HG03280 (cell line): Measurements from ENCODE around the gene CERS6.
A peak's percentile ranks its signal among the peaks of the same experiment; 100 is the strongest.

ENCODE experiments used
- ATAC-seq: cut with Tn5 transposase; IDR thresholded peaks from one replicate; pipeline ENCODE4 v1.9.1; 2021; ENCODE audit warnings: mild to moderate bottlenecking, moderate library complexity; ENCODE audit not compliant: unreplicated experiment

The CERS6 gene

DNA sequence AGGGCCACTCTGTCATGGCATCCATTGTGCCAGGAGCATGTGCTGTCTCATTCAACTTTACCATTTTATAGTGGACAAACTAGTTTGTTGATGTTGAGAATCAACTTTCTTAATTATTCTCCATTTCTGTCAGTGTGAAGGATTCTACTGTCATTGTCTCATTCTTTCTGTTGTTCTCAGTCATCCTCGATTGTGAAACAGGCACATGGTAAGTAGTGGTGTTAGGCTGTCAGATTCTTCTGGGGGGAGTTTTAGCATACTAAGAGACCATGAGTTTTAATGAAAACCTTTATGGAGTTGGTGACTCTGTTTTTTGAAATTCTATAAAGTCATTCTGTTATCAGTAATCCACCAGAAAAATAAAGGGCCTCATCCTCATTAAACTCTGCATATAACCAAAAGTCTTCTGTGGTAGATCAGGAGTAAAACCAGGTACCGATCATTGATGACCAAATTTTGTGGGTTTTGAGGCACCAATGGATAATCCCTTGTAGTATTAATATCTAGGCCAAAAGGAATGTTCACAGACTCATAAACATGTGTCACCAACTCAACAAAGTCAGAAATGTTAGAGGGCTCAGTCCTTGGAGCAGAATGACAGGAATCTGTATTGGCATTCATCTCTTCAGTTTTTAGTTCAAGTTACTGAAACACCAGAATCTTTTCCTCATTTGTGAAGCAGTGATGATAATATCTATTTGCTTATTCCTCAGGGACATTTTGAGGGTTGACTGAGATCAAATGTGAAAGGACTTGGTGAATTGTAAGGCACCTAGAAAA, 73.2 kb downstream of the CERS6 start:
- no peak for ATAC-seq

DNA sequence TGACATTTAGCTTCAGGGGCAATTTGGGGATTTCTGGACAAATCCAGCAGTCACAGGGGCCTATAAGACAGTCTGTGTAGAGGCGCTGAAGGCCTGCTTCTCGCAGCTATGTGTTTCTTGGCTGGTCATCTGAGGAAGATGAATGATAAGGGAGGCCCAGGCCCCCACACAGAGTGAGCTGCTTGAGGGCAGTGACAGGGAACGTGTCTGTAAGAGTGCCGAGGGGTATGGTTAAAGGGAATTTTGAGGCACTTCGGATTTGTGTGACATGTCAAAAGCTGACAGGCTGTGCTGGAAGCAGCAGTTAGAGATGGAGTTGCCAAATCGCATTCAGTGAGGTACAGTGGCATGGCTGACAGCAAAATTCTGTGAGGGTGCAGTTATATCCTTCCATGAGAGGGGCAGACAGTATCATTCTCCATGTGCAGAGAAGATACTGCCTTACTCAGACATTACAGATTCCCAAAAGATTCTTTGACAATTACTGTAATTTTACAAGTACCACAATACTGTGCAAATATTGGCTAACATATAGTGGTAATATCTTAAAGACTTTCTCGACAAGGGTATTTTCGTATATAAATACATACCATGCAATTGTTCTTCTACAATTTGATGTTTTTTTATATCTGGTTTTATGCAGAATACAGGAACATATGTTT, 74.0 kb downstream of the CERS6 start:
- no peak for ATAC-seq

DNA sequence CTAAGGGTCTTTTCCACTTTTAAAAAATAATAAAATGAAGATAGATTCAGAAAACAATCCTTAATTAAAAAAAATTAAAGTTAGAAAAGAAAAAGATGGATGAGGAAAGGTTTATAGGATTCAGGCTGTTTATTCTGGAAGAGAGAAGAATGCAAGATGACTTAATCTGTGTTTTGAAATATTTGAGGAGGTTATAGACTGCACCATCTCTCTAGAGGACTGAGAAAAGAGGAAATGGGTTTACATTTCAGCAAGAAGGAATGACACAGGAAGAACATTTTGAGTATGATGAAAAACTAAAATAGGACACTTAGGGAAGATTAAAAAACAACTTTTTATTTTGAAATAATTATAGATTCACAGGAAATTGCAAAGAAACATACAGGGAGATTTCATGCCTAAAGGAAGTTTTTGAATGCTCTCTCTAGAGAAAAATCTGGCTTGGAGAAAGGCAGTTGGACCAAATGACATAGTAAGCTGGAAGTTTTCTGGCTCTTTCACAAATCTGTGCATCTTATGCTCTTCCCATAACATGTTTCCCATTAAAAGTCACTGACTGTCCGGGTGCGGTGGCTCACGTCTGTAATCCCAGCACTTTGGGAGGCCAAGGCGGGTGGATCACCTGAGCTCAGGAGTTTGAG, 75.0 kb downstream of the CERS6 start:
- ATAC-seq = no peak

DNA sequence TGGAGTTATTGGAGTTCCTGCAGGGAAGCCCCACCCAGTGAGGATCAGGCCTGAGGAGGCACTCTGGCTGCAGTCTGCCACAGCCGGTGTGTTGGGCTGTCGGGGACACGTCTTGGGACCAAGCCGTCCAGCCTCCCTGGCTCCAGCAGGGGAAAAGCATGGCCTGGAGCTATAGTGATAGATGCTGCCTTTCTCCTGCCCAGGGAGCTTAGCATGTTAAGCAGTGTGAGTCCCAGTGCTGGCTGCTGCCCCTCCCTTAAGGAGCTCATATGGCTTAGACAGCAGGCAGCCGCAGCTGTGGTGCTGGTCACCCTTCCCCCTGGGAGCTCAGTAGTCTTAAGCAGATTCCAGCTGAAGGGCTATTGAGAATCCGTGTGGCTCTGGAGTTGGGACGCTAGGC, 78.9 kb downstream of the CERS6 start:
- ATAC-seq = no peak

DNA sequence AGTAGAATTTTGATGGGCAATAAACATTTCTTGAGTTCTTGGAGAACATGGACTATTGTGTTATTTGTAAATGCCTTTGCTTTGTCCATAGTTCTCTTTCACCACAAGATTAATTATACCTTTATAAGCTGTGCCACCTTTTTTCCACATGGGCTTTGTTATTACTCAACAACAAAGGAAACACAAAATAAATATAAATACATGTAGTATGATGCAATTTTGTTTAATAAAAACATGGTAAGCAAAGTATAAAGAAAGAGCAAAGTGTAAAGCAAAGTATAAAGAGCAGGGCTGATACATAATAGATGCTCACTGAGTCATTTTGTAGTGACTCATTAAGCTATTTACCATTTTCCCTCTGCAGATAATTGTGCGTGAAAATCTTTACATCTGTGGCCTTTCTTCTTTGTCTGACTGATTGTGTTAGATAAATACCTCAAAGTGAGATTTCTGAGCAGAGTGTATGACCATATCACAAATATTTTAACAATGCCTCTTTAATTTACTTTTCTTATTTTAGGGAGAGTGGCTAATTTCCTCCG, 80.9 kb downstream of the CERS6 start:
- no peak for ATAC-seq

DNA sequence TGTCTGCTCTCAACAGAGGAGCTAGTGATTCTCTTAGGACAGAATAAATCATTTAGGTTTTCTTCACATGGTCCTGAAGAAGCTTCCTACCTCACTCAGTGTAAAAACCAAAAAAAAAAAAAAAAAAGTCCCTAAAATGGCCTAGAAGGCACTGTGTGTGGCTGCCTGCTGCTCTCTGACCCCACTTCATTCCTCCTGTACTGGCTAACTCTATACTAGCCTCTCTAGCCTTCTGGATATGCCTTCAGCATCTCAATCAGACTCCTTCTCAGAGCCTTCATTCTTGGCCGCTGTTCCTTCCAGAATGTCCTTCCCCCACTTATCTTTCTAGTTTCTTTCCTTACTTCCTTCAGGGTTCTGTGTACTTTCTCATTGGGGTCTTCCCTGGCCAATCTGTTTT, 82.1 kb downstream of the CERS6 start:
- ATAC-seq = no peak

DNA sequence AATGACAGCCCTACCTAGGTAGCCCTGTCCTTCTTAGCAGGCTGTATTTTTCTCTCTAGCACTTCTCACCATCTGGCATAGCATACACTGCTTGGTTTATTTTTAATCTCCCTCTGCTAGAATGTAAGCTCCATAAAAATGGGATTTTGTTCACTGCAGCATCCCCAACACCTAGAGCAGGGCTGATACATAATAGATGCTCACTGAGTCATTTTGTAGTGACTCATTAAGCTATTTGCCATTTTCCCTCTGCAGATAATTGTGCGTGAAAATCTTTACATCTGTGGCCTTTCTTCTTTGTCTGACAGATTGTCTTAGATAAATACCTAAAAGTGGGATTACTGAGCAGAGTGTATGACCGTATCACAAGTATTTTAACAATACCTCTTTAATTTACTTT, 82.5 kb downstream of the CERS6 start:
- no peak for ATAC-seq

DNA sequence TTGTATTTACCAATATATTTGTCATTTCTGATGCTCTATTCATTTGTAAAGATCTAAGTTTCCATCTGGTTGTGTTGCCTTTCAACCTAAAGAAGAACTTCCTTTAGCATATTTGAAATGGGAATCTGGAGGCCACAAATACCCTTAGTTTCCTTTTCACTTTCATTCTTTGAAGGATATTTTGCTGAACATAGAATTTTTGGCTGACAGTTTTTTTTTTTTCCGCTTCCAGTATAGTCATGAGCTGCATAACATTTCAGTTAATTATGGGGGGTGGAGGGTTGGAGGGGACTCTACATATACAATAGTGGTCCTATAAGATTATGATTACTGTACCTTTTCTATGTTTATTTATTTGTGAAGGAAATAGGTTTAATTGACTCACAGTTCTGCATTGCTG, 83.9 kb downstream of the CERS6 start:
- ATAC-seq = no peak

DNA sequence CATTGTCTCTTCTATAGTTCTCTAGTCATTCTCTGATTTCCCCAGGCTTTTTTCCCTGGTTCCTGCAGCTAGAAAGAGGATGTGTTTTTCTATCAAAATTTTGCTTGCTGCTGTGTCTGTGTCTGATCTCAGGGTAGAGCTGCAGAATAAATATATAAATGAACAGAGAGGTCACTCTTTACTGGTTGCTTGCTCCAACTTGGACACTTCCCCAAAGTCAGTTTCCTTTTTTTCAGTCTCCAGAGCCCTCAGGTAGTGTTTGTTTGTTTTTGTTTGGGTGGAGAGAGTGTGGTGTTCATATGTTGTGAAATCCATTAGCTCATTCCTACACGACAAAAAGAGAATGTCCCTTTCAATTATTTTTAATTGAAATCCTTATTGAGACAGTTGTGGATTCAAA, 85.8 kb downstream of the CERS6 start:
- ATAC-seq = no peak

DNA sequence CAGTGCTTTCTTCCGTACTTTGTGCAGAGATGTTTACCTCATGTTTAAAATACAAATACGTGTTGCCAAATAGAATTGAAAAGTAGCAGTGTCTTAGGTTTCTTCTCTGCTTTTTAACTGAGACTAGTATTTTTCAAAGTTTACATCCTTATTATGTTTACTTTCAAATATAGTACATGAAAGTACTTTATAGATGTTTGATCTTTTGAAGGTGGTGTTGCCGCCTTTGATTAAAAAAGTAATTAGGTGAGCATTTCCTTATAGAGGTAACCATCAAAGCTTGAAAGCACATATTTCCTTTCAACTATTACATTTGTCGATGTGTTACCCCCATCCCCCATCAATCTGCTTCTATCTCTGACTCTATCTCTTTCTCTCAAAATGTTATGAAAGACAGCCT, 87.0 kb downstream of the CERS6 start:
- no peak for ATAC-seq

DNA sequence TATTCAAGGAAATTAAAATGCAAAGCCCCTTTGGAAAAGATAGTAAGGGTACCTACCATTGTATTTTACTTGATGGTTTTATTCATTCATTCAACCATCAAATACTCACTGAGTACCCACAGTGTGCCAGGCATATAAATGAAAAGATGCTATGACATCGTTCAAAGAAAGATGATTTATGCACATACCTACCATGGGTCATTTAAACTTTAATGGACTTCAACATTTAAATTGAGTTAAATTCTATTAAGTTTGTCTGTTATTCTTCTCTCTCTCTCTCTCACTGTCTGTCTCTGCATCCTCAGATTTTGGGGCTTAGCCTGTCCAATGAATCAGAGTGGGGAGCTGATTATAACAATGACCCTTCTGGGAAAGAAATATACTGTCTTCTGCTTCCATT, 87.9 kb downstream of the CERS6 start:
- ATAC-seq = no peak

DNA sequence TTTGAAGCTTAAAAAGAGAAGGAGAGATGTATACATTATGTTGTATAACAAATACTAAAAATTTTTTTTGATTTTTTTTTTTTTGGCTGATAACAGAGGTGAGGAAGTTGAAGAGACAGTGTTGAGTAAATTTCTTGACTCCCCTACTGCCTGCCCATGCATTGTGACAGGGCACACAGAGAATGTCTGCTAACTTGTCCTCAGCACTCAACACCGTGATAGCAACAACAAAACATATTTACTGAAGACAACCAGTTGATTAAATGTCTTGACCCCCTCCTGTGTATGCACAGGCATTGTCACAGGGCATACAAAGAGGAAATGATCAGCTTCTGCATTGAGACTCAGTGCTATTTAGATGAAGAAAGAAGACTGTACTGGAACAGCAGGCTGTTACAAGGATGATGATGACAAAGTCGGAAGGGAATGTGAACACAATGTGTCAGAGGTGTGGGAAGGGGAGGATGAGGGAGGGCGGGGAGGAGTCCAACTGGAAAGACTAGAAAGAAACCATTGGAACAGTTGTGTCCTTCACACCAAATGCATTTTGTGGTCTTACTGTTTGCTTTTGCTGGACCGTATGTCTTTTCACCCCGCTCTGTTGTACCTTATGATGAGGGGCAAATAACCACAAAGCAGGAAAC, 89.5 kb downstream of the CERS6 start:
- no peak for ATAC-seq

DNA sequence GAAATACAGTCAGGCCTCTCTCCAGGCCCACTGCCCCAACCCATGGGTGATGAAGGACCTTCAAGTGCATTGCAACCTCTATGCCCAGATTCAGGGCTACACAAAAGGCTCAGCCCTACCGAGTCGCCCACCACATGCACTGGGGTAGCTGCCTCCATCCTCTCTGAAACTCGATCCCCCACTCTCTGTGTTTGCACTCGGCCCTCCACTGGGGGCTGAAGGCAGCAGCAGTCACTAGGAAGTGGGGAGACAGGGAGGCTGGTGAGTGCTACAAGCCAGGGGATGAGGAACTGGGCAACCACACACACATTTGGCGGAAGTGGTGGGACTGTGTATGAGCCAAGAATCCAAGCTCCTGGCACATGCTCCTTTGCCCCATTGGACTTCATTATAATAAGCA, 94.6 kb downstream of the CERS6 start:
- ATAC-seq = no peak

DNA sequence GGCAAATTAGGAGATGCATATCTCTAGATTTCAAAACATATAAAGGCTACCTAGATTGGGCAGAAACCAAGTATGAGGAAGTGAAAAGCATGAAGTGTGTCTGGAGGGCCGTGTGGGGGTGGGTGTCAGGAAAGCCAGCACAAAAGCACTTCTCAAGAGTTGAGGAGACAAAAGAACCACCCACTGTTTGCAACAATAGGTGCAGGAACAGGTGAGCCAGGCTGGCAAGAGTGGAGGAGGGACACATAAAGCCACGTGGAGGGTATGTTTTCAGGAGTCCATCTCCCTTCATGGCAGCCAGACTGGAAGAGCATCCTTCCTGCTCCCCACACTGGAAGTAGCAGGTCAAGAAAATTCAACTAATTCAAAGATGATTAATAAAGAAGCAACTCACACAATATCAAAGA, 96.4 kb downstream of the CERS6 start:
- ATAC-seq = peak; percentile 99

DNA sequence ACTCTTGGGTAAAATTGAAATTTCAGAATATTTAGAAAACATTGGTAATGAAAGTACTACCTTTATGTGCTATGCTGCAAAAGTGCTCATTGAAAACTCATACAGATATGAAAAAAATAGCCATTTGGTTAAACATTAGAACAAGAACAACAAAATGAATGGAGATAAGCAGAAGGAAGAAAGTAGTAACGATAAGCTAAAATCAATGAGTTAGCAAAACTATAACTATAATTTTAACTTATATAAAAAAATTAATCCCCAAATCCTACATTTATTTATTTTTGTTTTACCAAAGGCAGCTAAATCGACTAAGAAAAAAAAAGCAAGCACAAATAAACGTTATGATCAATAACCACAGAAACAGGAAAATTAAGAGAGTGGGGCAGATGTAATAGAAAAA, 99.2 kb downstream of the CERS6 start:
- no peak for ATAC-seq

DNA sequence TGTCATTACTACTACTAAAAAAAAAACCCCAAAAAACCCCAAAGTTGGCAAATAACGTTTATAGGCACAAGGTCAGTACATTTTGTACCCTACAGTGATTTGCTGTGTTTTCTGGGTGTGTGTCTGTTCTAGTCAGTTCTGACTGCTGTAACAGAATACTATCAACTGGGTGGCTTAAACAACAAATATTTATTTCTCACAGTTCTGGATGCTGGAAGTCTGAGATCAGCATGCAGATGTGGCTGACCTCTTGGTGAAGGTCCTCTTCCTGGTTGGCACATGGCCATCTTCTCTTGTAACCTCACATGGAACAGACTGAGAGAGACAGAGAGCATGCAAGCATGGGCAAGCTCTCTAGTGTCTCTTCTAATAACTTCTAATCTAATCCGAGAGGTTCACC, 103.1 kb downstream of the CERS6 start:
- no peak for ATAC-seq

DNA sequence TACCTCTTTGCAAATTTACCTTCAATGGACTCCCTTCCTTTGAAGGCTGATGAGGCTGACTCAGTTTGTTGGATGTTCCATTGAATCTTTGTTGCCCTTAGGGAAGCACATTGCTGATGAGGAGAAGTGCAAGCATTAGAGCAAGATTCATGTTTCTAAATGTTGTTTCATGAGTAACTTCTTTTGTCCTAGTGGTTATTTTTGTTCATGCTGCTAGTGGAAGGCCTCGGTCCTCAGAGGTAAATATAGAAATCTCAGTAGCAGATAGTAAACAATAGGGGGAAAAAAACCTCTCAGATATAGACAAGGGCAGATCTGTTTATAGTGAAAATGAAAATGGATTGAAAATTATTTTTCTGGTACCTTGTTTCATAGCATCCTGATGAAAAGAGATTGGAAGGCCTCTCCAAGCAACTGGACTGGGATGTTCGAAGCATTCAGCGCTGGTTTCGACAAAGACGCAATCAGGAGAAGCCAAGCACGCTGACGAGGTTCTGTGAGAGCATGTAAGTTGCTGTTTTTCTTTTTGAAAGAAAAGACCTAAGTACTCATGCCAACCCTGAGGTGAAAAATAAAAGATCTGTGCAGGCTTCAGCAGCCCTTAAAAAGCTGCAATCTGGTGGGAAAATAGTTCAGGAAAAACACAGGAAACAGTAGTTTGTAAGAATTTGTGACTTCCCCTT, 104.9 kb downstream of the CERS6 start:
- peak; percentile 58 for ATAC-seq

DNA sequence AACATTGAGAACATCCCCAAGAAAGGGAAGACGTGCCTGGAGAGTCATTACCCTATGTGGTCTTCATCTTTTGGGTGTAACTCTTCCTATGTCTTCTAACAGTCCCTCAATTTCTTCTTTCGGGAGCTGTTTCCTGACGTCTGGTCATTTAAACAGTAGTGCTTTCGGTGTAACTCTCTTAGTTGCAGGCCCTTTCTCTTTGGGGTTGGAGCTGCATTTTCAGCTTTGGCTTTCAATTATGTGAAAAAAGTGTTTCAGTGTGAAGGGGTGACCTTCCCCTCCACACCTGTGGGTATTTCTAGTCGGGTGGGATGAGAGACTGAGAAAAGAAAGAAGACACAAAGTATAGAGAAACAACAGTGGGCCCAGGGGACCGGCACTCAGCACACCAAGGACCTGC, 105.9 kb downstream of the CERS6 start:
- no peak for ATAC-seq

DNA sequence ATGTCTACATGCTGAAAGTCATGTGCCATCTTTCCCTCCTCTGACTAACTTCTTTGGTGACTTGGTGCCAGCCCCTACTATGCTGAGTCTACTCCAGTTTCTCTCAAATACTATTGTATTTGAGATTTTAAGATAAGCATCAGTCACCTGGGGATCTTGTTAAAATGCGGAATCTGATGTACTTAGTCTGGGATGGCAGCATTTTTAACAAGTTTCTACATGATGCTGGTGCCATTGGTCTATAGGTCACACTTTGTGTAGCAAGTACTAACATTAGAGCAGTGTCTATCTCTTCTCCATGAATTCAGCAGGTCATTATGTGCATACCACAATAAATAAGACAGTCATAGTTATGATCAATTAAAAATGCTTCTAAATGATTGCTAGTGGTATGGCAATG, 106.9 kb downstream of the CERS6 start:
- no peak for ATAC-seq

DNA sequence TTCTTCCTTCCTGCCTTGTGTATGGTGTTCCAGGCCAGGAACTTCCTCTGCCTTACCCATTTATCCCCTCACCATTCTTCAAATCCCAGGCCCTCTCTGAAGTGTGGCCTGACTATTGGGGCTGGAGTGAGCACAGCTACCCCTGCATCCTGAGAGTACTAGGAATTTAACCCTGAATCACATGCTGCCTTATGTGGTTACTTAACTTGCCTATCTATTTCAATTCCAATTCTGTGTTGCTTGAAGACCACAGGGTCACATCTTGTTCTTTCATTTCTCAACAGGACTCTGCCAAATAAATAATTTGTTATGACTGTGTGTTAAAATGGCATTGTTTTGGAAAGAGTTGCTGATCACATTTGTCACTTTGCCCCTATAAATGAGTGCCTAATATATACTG, 108.6 kb downstream of the CERS6 start:
- ATAC-seq = no peak

DNA sequence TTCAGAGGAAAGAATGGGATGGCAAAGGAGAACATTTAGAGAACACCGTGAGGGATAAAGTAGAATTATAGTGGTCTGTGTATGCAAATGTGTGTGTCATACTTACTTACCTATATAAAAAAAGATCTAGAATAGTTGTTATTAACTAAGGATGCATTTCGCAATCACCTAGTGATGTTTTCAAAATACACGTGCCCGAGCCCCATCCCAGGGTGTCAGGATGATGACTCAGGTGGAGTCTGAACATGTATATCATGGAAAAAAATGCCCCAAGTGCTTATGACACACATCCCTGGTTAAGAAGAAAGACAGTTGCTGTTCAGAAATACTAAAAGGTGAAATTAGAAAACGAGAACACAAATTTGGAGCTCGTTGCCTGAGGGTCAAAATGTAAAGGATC, 109.0 kb downstream of the CERS6 start:
- no peak for ATAC-seq
